ENCODE results near the gene PLEK. TPM values are rescaled to one million over a fixed set of nuclear protein-coding genes. Genes with fewer than 3 reads are reported as not detected.

PLEK gene
- total and polyA plus RNA-seq, 9 of the 15 experiments (the other 6 are each of a cell fraction or from before 2014, with no cell fraction given), result 0.14 to 1.2 (median 0.36) TPM

GRCh38 chr2:68412127-68412819, 47.2 kb downstream of the PLEK start (continued):
- TF ChIP-seq CEBPB (tag; IDR thresholded peaks at IDR 0.05), result peak; percentile 21; the same call in 1 of the 2 replicates
- no peak for TF ChIP-seq NFE2 (IDR thresholded peaks at IDR 0.05; ENCODE audit: low read depth)
- TF ChIP-seq L3MBTL2 (IDR thresholded peaks at IDR 0.05), result no peak
- peak; percentile 59; the same call in 1 of the 2 replicates for TF ChIP-seq ZSCAN32 (CRISPR knock-in tag; IDR thresholded peaks at IDR 0.05)
- TF ChIP-seq ZFX (CRISPR knock-in tag; IDR thresholded peaks at IDR 0.05), result no peak
- peak; percentile 69; the same call in 1 of the 2 replicates for TF ChIP-seq ZNF589 (CRISPR knock-in tag; IDR thresholded peaks at IDR 0.05; ENCODE audit: low read depth)
- TF ChIP-seq NFATC3 (IDR thresholded peaks at IDR 0.05), result no peak
- TF ChIP-seq, protein P1, sequence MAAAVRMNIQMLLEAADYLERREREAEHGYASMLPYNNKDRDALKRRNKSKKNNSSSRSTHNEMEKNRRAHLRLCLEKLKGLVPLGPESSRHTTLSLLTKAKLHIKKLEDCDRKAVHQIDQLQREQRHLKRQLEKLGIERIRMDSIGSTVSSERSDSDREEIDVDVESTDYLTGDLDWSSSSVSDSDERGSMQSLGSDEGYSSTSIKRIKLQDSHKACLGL (CRISPR knock-in tag; IDR thresholded peaks at IDR 0.05; ENCODE audit: borderline replicate concordance, poor library complexity, severe bottlenecking), result no peak
- TF ChIP-seq, protein P2, sequence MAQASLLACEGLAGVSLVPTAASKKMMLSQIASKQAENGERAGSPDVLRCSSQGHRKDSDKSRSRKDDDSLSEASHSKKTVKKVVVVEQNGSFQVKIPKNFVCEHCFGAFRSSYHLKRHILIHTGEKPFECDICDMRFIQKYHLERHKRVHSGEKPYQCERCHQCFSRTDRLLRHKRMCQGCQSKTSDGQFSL (CRISPR knock-in tag; IDR thresholded peaks at IDR 0.05), result no peak
- TF ChIP-seq, protein P2 (tag; IDR thresholded peaks at IDR 0.05), result no peak
- TF ChIP-seq ZNF133 (CRISPR knock-in tag; IDR thresholded peaks at IDR 0.05), result no peak
- no peak for TF ChIP-seq BACH1 (tag; IDR thresholded peaks at IDR 0.05)
- no peak for TF ChIP-seq GABPB1 (CRISPR knock-in tag; IDR thresholded peaks at IDR 0.05)
- TF ChIP-seq SMAD4 (CRISPR knock-in tag; conservative IDR thresholded peaks at IDR 0.05), result peak; percentile 44; the same call in 1 of the 2 replicates
- TF ChIP-seq ILK (tag; IDR thresholded peaks at IDR 0.05; ENCODE audit: borderline replicate concordance, low read depth), result no peak
- TF ChIP-seq, protein P3, sequence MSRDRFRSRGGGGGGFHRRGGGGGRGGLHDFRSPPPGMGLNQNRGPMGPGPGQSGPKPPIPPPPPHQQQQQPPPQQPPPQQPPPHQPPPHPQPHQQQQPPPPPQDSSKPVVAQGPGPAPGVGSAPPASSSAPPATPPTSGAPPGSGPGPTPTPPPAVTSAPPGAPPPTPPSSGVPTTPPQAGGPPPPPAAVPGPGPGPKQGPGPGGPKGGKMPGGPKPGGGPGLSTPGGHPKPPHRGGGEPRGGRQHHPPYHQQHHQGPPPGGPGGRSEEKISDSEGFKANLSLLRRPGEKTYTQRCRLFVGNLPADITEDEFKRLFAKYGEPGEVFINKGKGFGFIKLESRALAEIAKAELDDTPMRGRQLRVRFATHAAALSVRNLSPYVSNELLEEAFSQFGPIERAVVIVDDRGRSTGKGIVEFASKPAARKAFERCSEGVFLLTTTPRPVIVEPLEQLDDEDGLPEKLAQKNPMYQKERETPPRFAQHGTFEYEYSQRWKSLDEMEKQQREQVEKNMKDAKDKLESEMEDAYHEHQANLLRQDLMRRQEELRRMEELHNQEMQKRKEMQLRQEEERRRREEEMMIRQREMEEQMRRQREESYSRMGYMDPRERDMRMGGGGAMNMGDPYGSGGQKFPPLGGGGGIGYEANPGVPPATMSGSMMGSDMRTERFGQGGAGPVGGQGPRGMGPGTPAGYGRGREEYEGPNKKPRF (IDR thresholded peaks at IDR 0.05; ENCODE audit: low read depth, low read length), result no peak
- no peak for TF ChIP-seq SMARCA5 (IDR thresholded peaks at IDR 0.05)
- no peak for TF ChIP-seq MEF2D (tag; conservative IDR thresholded peaks at IDR 0.05; ENCODE audit: low read depth)
- TF ChIP-seq PCBP2 (IDR thresholded peaks at IDR 0.05; ENCODE audit: low read depth, low read length, poor library complexity, severe bottlenecking), result no peak
- TF ChIP-seq ZNF263 (CRISPR knock-in tag; IDR thresholded peaks at IDR 0.05; ENCODE audit: borderline replicate concordance), result no peak
- no peak for TF ChIP-seq TCF7 (IDR thresholded peaks at IDR 0.05; ENCODE audit: borderline replicate concordance)
- TF ChIP-seq SIX5 (IDR thresholded peaks at IDR 0.05; ENCODE audit: borderline replicate concordance in 1 of 2, insufficient read depth in 1 of 2, low read depth in 1 of 2, low read length in 2 of 2), result no peak
- TF ChIP-seq NFXL1 (CRISPR knock-in tag; IDR thresholded peaks at IDR 0.05), result no peak
- peak; percentile 76 for TF ChIP-seq ATF4 (CRISPR knock-in tag; IDR thresholded peaks at IDR 0.05)
